ENCODE results near the gene MRAS. TPM values are rescaled to one million over a fixed set of nuclear protein-coding genes. Genes with fewer than 3 reads are reported as not detected.

Gene MRAS
- total and polyA plus RNA-seq, 2 of the 13 experiments (the other 11 are each of a cell fraction or from before 2014, with no cell fraction given): 8.8 to 36.2 TPM

GRCh38 chr3:138348754-138349739 lies 668 bp downstream of the MRAS start (continued):
- TF ChIP-seq KDM5B (CRISPR knock-in tag; IDR thresholded peaks at IDR 0.05; ENCODE audit: borderline replicate concordance) (0 out of 2 replicates have a peak, but pooled peaks have one; percentile 44), HNF4A (CRISPR knock-in tag; IDR thresholded peaks at IDR 0.05) (peak; percentile 21; the same call in 1 of the 2 replicates), ZNF768 (CRISPR knock-in tag; IDR thresholded peaks at IDR 0.05) (peak; percentile 87), ZNF598 (CRISPR knock-in tag; IDR thresholded peaks at IDR 0.05; ENCODE audit: borderline replicate concordance) (peak; percentile 41; the same call in 1 of the 2 replicates), ZNF543 (CRISPR knock-in tag; IDR thresholded peaks at IDR 0.05) (no peak), HOXA5 (CRISPR knock-in tag; IDR thresholded peaks at IDR 0.05) (0 out of 2 replicates have a peak, but pooled peaks have one; percentile 21), ZNF687 (CRISPR knock-in tag; IDR thresholded peaks at IDR 0.05) (peak; percentile 40), IRF9 (CRISPR knock-in tag; IDR thresholded peaks at IDR 0.05; ENCODE audit: borderline replicate concordance) (no peak), ZFY (CRISPR knock-in tag; IDR thresholded peaks at IDR 0.05) (peak; percentile 42), ZNF883 (CRISPR knock-in tag; IDR thresholded peaks at IDR 0.05; ENCODE audit: not compliant biosample characterization) (peak; percentile 44), ZBTB43 (CRISPR knock-in tag; conservative IDR thresholded peaks at IDR 0.05) (no peak), CTCF (CRISPR knock-in tag; IDR thresholded peaks at IDR 0.05) (peak; percentile 30)
